ENCODE results near the gene RBP3.

RBP3 gene

GRCh38 chr10:47319784-47320183 lies 28.4 kb upstream of the RBP3 start:
- no peak for DNase-seq

GRCh38 chr10:47320812-47321211 lies 27.4 kb upstream of the RBP3 start:
- no peak for DNase-seq

GRCh38 chr10:47321521-47322195 lies 26.5 kb upstream of the RBP3 start:
- DNase-seq: no peak

- DNase-seq: no peak
These were observed 25.7 kb upstream of the RBP3 start, which contains the start of gene GDF2 for GRCh38 chr10:47322300-47323061. Gene GDF2, plus strand, starts transcription at chr10:47322454. Its CDS starts 215 bp downstream, at chr10:47322669.

- DNase-seq: no peak
These were observed 25.1 kb upstream of the RBP3 start for GRCh38 chr10:47323087-47323486.

GRCh38 chr10:47323636-47324296 lies 24.4 kb upstream of the RBP3 start:
- no peak for DNase-seq

GRCh38 chr10:47325303-47326291 lies 22.6 kb upstream of the RBP3 start:
- DNase-seq: no peak

- no peak for DNase-seq
These were observed 21.7 kb upstream of the RBP3 start for GRCh38 chr10:47326306-47326926.

GRCh38 chr10:47326927-47327330 lies 21.2 kb upstream of the RBP3 start:
- DNase-seq: no peak

- no peak for DNase-seq
These were observed 18.3 kb upstream of the RBP3 start for GRCh38 chr10:47329855-47330254.

- no peak for DNase-seq
These were observed 17.8 kb upstream of the RBP3 start for GRCh38 chr10:47330366-47330765.

- DNase-seq: no peak
These were observed 17.4 kb upstream of the RBP3 start for GRCh38 chr10:47330804-47331203.

- no peak for DNase-seq
These were observed 16.7 kb upstream of the RBP3 start for GRCh38 chr10:47331491-47331890.

- DNase-seq: no peak
These were observed 16.2 kb upstream of the RBP3 start for GRCh38 chr10:47331954-47332353.

- no peak for DNase-seq
These were observed 15.8 kb upstream of the RBP3 start for GRCh38 chr10:47332371-47332770.

GRCh38 chr10:47332946-47333345 lies 15.2 kb upstream of the RBP3 start:
- no peak for DNase-seq

GRCh38 chr10:47333532-47333931 lies 14.6 kb upstream of the RBP3 start:
- no peak for DNase-seq

- DNase-seq: no peak
These were observed 13.5 kb upstream of the RBP3 start for GRCh38 chr10:47334466-47335295.

- no peak for DNase-seq
These were observed 12.3 kb upstream of the RBP3 start for GRCh38 chr10:47335906-47336305.

- no peak for DNase-seq
These were observed 11.6 kb upstream of the RBP3 start for GRCh38 chr10:47336387-47337134.
